Thoracic aorta (tissue), 2 donors: ENCODE results near the gene PPM1K. TPM values are rescaled to one million over a fixed set of nuclear protein-coding genes. Genes with fewer than 3 reads are reported as not detected.
A peak's percentile ranks its signal among the peaks of the same experiment; 100 is the strongest.

Source experiments
- ATAC-seq: fragments of 150-250 bp; one replicate; pipeline ENCODE4 v1.8.0; 2017; ENCODE audit warnings: low read depth; ENCODE audit not compliant: insufficient number of reproducible peaks, low FRiP score
- DNase-seq: peaks from one replicate; pipeline ENCODE4 v3.0.0-alpha.2; 2020; ENCODE audit warnings: low spot score
- H3K27ac ChIP-seq, 2 donors: fragments of 200-600 bp; sonication (generic); 1 replicate in 1 of 2; 2 replicates in 1 of 2; pipeline ENCODE4 v1.5.1; 2016; ENCODE audit warnings: mild to moderate bottlenecking in 2 of 2, moderate library complexity in 2 of 2
- H3K27me3 ChIP-seq: fragments of 200-600 bp; sonication (generic); replicated peaks from 2 replicates; pipeline ENCODE4 v1.6.0; 2016; ENCODE audit warnings: mild to moderate bottlenecking; ENCODE audit not compliant: insufficient read depth
- H3K36me3 ChIP-seq: fragments of 200-600 bp; sonication (generic); one replicate; pipeline ENCODE4 v1.5.1; 2016
- H3K4me1 ChIP-seq, 2 donors: fragments of 200-600 bp; sonication (generic); 1 replicate in 1 of 2; 2 replicates in 1 of 2; pipeline versions ENCODE4 v1.5.1 to v1.6.0; 2016; ENCODE audit warnings: low read depth in 2 of 2, mild to moderate bottlenecking in 1 of 2; ENCODE audit not compliant: control insufficient read depth in 1 of 2
- H3K4me3 ChIP-seq: fragments of 200-600 bp; sonication (generic); 2 replicates; pipeline ENCODE4 v1.5.1; 2016; ENCODE audit warnings: mild to moderate bottlenecking
- H3K9me3 ChIP-seq: fragments of 200-600 bp; sonication (generic); 2 replicates; pipeline ENCODE4 v1.5.1; 2016
- total RNA-seq, 2 donors: library from RNA; depleted of rRNA; stranded (reverse); fragments of >200 nt; gene quantifications; one replicate each; pipeline versions ENCODE4 v1.1.0 to v1.2.3, GENCODE V29; 2016
- TF ChIP-seq, protein P1 (sequence below): fragments of 200-600 bp; sonication (generic); IDR thresholded peaks from one replicate; pipeline ENCODE4 v1.5.1; 2019; ENCODE audit warnings: antibody characterized with exemption

The PPM1K gene
- total RNA-seq, 2 donors from 2014 or later, result 66.3 to 70.8 TPM

DNA sequence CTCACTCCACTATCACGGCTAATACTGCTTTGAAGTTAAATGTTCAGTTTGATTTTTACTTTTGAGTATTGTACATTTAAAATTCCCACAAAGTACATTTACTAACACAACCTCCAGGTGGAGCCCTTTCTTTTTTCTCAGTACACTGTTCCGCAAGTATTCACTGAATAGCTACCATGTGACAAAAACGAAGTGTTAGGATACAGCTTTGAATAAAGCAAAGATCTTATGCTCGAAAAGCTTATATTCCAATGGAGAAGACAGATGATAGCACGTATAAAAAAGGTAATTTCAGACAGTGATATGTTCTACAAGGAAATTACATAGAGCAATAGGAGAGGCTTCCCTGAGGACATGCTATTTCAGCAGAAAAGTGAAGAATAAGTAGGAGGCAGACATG, 65.3 kb downstream of the PPM1K start:
- Histone ChIP-seq H3K4me1 (no peaks in the 10 kb centered on the region), H3K27me3 (no peaks in the 10 kb centered on the region), H3K36me3 (no peaks in the 10 kb centered on the region), H3K4me3 (no peak overlapping the region), H3K27ac (no peak overlapping the region), H3K9me3 (no peaks in the 10 kb centered on the region)
- no peak for DNase-seq
- peak; percentile 84 for ATAC-seq
- TF ChIP-seq, protein P1, sequence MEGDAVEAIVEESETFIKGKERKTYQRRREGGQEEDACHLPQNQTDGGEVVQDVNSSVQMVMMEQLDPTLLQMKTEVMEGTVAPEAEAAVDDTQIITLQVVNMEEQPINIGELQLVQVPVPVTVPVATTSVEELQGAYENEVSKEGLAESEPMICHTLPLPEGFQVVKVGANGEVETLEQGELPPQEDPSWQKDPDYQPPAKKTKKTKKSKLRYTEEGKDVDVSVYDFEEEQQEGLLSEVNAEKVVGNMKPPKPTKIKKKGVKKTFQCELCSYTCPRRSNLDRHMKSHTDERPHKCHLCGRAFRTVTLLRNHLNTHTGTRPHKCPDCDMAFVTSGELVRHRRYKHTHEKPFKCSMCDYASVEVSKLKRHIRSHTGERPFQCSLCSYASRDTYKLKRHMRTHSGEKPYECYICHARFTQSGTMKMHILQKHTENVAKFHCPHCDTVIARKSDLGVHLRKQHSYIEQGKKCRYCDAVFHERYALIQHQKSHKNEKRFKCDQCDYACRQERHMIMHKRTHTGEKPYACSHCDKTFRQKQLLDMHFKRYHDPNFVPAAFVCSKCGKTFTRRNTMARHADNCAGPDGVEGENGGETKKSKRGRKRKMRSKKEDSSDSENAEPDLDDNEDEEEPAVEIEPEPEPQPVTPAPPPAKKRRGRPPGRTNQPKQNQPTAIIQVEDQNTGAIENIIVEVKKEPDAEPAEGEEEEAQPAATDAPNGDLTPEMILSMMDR, result peak; percentile 65

DNA sequence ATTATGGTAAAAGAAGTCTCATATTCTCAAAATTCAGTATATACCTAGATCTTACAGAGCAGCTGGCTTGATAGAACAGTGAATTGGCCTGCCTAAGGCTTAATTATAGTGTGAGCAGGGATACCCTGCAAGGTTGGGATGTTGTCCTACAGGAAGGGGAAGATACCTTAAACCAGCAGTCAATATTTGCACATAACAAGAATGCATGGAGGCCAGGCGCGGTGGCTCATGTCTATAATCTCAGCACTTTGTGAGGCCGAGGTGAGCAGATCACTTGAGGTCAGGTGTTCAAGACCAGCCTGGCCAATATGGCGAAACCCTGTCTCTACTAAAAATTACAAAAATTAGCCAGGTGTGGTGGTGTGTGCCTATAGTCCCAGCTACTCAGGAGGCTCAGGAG, 67.2 kb downstream of the PPM1K start:
- TF ChIP-seq, protein P1, result no peak
- no peaks in the 10 kb centered on the region for H3K9me3 ChIP-seq
- ATAC-seq, result no peak
- no peaks in the 10 kb centered on the region for H3K36me3 ChIP-seq
- H3K27me3 ChIP-seq, result no peaks in the 10 kb centered on the region
- H3K4me1 ChIP-seq, result no peaks in the 10 kb centered on the region
- H3K4me3 ChIP-seq, result no peak overlapping the region
- DNase-seq, result no peak
- no peak overlapping the region for H3K27ac ChIP-seq

DNA sequence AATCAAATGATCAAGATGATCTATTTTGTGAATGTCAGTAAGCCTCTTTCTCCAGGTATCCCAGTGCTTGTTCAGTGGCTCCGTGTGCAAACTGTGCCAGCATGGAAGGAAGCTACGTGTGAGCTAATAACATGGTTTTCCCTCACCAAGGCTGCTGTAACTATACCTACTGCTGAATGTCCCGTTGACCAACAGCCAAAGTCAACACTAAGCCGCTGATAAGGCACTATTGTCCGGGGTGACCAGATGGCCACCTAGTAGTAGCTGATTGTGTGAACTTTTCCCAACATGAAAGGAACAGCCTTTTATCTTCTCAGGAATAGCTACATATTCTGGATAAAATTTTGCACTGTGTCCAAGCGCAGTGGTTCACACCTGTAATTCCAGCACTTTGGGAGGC, 68.0 kb downstream of the PPM1K start:
- TF ChIP-seq, protein P1, result no peak
- Histone ChIP-seq H3K9me3 (no peaks in the 10 kb centered on the region), H3K27me3 (no peaks in the 10 kb centered on the region), H3K4me3 (no peak overlapping the region), H3K4me1 (no peaks in the 10 kb centered on the region), H3K36me3 (no peaks in the 10 kb centered on the region), H3K27ac (no peak overlapping the region)
- DNase-seq (no peak), ATAC-seq (no peak)

DNA sequence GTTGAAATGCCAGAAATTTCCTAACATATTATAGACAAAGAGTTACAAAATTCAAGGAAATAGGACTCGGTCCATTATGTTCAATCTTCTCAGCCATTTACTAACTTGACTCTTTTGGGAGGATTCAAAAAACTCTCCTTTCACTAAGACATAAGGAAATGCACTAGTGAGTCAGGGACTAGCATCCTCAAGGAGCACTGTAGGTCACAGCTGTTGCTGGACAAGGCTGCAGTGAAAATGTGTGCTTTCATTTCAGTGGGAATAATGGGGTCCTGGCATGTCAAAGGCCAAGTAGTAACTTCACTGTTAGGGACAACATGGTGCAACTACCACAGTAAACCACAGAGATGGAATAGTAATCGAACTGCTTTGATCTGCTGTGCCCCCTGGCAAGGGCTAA, 69.0 kb downstream of the PPM1K start:
- H3K27me3 ChIP-seq, result no peaks in the 10 kb centered on the region
- no peaks in the 10 kb centered on the region for H3K9me3 ChIP-seq
- H3K4me1 ChIP-seq, result no peaks in the 10 kb centered on the region
- DNase-seq (no peak), ATAC-seq (no peak)
- no peak overlapping the region for H3K4me3 ChIP-seq
- TF ChIP-seq, protein P1, result no peak
- no peak overlapping the region for H3K27ac ChIP-seq
- no peaks in the 10 kb centered on the region for H3K36me3 ChIP-seq

DNA sequence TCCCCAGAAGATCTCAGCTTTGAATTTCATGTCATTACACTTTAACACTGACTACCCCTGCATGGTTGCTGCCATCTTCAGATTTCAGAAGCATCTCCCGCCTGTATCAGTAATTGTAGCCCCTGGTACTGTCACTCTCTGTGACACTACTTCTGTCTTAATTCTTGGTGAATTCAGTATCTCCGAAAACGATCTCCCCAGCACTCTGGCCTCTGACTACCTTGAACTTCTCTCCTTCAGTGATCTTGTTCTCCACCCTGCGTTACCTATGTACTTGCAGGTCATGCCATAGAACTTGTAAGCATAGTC, 72.2 kb downstream of the PPM1K start:
- Histone ChIP-seq H3K4me1 (no peaks in the 10 kb centered on the region), H3K27ac (no peak overlapping the region), H3K4me3 (no peak overlapping the region), H3K9me3 (no peaks in the 10 kb centered on the region), H3K36me3 (no peaks in the 10 kb centered on the region), H3K27me3 (no peaks in the 10 kb centered on the region)
- DNase-seq, result no peak
- no peak for ATAC-seq
- TF ChIP-seq, protein P1, result no peak
